ENCODE measurements around the gene ABHD13. TPM values are rescaled to one million over a fixed set of nuclear protein-coding genes. Genes with fewer than 3 reads are reported as not detected.

ABHD13 gene
- polyA plus RNA-seq, 3 donors, result 6.8 to 20.7 (median 18.6) TPM

DNA sequence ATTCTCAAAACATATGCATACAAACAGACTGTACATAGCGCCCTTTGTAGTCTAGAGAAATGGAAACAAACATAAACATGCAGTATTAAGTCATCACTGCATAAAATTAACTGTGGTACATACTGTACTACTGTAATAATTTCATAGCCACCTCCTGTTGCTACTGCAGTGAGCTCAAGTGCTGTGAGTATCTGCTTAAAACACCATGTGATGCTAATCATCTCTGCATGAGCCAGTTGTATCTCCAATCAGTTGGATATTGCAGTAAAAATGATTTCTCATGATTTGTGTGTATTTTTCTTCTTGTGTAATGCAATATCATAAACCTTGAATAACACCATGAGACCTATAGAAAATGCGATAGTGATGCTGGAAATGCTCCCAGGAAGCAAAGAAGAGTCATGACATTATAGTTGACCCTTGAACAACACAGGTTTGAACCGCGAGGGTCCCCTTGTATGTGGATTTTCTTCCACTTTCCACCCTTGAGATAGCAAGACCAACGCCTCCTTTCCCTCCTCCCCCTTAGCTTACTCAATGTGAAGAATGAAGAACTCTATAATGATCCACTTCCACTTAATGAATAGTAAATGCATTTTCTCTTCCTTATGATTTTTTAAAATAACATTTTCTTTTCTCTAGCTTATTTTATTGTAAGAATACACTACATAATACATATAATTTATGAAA lies 55.4 kb downstream of the ABHD13 start:
- Histone ChIP-seq H3K9ac (ENCODE audit: insufficient read depth, low read length, poor library complexity, severe bottlenecking) (no peak overlapping the region), H4K20me1 (ENCODE audit: insufficient read depth, low read length) (peaks cover 3% of the 10 kb centered on the region), H2AFZ (ENCODE audit: insufficient read depth, low read depth, low read length, poor library complexity, severe bottlenecking) (no peak overlapping the region), H3K9me3 (replicated peaks in 1 of 2; ENCODE audit: control insufficient read depth in 1 of 2, insufficient read depth in 1 of 2, low read length in 2 of 2) (no peaks in the 10 kb centered on the region), H3K4me2 (replicated peaks; ENCODE audit: extremely low read depth, low read length, poor library complexity, severe bottlenecking) (peak overlapping the region; percentile 83), H3K36me3 (replicated peaks in 1 of 2; ENCODE audit: control insufficient read depth in 1 of 2, insufficient read depth in 2 of 2, low read length in 2 of 2) (peaks cover 8 to 18% of the 10 kb centered on the region in 2 donors), H3K27ac (ENCODE audit: low read depth in 1 of 2, low read length in 2 of 2) (peak overlapping the region in 1 of 2 donors; percentile 59), H3K79me2 (ENCODE audit: insufficient read depth, low read length) (peaks cover 91% of the 10 kb centered on the region), H3K4me1 (ENCODE audit: control insufficient read depth in 1 of 2, insufficient read depth in 2 of 2, low read length in 2 of 2) (peaks cover 21 to 34% of the 10 kb centered on the region in 2 donors), H3K27me3 (ENCODE audit: control insufficient read depth in 2 of 2, insufficient read depth in 2 of 2, low read length in 2 of 2) (no peaks in the 10 kb centered on the region), H3K4me3 (replicated peaks in 1 of 3; ENCODE audit: low read depth in 2 of 3, low read length in 3 of 3) (peak overlapping the region in 1 of 3 experiments; percentile 98)
- Mint-ChIP-seq H3K4me3 (peak overlapping the region; percentile 7 to 48), H3K36me3 (peaks cover 16 to 25% of the 10 kb centered on the region in 2 donors), H3K27me3 (ENCODE audit: low read depth in 3 of 3) (no peaks in the 10 kb centered on the region), H3K27ac (peak overlapping the region; percentile 64 to 86 (median 72)), H3K4me1 (peaks cover 41% of the 10 kb centered on the region), H3K9me3 (peaks cover 0 to 8% (median 0%) of the 10 kb centered on the region in 7 donors)
- intact Hi-C loops (cut with micrococcal nuclease), result no loop called here
- no peak for TF ChIP-seq CTCF (IDR thresholded peaks at IDR 0.05)
- no CpG with 5 or more reads among the region's 5 CpGs for WGBS (ENCODE audit: insufficient coverage)
- peak in 1 of 3 donors; percentile 21 for DNase-seq

DNA sequence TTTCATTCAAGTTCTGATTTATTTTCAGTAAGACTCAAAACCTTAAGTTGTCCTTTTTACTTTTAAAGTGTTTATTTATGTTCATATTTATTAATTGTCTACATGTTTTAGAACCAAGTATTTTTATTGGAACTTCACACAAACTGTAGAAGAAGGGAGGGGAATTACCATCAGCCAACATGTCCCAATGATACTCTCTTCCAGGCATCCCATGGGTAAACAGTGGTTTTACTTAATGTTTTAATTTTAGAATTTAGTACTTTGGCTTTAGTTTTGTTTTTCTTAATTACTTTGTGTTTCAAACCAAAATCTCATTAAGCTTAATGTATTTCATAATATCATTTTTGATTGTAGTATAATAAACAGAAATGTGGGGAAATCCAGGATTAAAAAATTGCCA lies 56.5 kb downstream of the ABHD13 start:
- H3K4me1 ChIP-seq (ENCODE audit: control insufficient read depth in 1 of 2, insufficient read depth in 2 of 2, low read length in 2 of 2), result peaks cover 13 to 24% of the 10 kb centered on the region in 2 donors
- intact Hi-C loops (cut with micrococcal nuclease), result no loop called here

More for the DNA sequence above, 56.5 kb downstream of the ABHD13 start:
- H3K27me3 ChIP-seq (ENCODE audit: control insufficient read depth in 2 of 2, insufficient read depth in 2 of 2, low read length in 2 of 2), result no peaks in the 10 kb centered on the region
- Mint-ChIP-seq H3K36me3 (peaks cover 24 to 34% of the 10 kb centered on the region in 2 donors), H3K27me3 (ENCODE audit: low read depth in 3 of 3) (no peaks in the 10 kb centered on the region), H3K4me1 (peaks cover 38% of the 10 kb centered on the region), H3K9me3 (peaks cover 0 to 9% (median 1%) of the 10 kb centered on the region in 7 donors), H3K4me3 (no peak overlapping the region), H3K27ac (no peak overlapping the region)
- H3K79me2 ChIP-seq (ENCODE audit: insufficient read depth, low read length), result peaks cover 96% of the 10 kb centered on the region
- no peaks in the 10 kb centered on the region for H3K9me3 ChIP-seq (replicated peaks in 1 of 2; ENCODE audit: control insufficient read depth in 1 of 2, insufficient read depth in 1 of 2, low read length in 2 of 2)
- no peak overlapping the region for H3K9ac ChIP-seq (ENCODE audit: insufficient read depth, low read length, poor library complexity, severe bottlenecking)
- H3K4me2 ChIP-seq (replicated peaks; ENCODE audit: extremely low read depth, low read length, poor library complexity, severe bottlenecking), result no peak overlapping the region
- DNase-seq, result no peak
- no peak for TF ChIP-seq CTCF (IDR thresholded peaks at IDR 0.05)
- no peak overlapping the region for H3K4me3 ChIP-seq (replicated peaks in 1 of 3; ENCODE audit: low read depth in 2 of 3, low read length in 3 of 3)
- H3K36me3 ChIP-seq (replicated peaks in 1 of 2; ENCODE audit: control insufficient read depth in 1 of 2, insufficient read depth in 2 of 2, low read length in 2 of 2), result peaks cover 13 to 27% of the 10 kb centered on the region in 2 donors
- peaks cover 4% of the 10 kb centered on the region for H4K20me1 ChIP-seq (ENCODE audit: insufficient read depth, low read length)
- no peak overlapping the region for H3K27ac ChIP-seq (ENCODE audit: low read depth in 1 of 2, low read length in 2 of 2)
- H2AFZ ChIP-seq (ENCODE audit: insufficient read depth, low read depth, low read length, poor library complexity, severe bottlenecking), result no peak overlapping the region

Measured in CD14-positive monocyte (primary cell).